GM08714 (cell line): ENCODE measurements around the gene MYH7.
"Not testable (repeated sequence)": the region's sequence is repeated elsewhere in the genome, so short reads cannot be mapped to it uniquely, and the experiment has no call there.

Source experiments
- H3K4me3 ChIP-seq: fragments of 200-500 bp; sonication (Bioruptor generic); 2 replicates; pipeline ENCODE4 v1.5.1; 2014; ENCODE audit warnings: mild to moderate bottlenecking, low read length, inconsistent platforms
- ZNF274 ChIP-seq: IDR thresholded peaks from 2 replicates; pipeline ENCODE4 v1.6.1; 2012; ENCODE audit warnings: mild to moderate bottlenecking, low read depth, low read length

Gene MYH7

GRCh38 chr14:23457587-23458445 is 22.4 kb upstream of the MYH7 start:
- no peak overlapping the region for H3K4me3 ChIP-seq
- TF ChIP-seq ZNF274 = no peak

GRCh38 chr14:23456883-23457586 is 21.6 kb upstream of the MYH7 start:
- H3K4me3 ChIP-seq = not testable (repeated sequence)

DNA sequence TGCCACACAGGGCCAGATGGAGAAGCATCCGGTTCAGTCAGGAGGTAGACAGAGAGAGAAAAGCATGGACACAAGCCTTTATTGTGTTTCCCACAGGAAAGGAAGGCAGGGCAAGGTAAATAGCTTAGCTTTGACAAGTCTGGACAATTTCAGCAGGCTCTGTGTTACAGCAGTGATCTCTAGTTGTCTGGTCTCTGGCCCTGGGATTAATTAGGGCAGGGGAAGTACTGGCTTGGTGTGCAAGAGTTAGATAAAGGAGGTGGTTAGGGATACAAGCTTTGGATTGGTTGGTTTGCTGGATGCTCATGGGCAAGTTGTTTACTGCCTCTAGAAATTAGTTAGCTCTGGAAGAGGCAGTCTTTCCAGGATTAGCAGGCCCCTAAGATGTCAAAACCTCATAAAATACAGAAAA is 19.0 kb upstream of the MYH7 start:
- no peak overlapping the region for H3K4me3 ChIP-seq
- no peak for TF ChIP-seq ZNF274

DNA sequence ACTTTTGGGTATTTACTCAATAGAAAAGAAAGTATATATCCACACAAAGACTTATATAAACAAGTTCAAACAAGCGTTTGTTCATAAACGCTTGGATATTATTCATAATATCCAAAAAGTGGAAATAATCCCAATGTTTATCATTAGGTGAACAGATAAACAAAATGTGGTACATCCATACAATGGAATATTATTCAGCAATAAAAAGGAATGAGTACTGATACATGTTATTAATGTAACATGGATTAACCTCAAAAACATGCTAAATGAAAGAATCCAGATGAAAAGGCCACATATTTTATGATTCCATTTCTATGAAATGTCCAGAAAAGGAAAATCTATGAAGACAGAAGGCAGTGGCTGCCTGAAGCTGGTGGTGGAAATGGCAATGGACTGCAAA is 16.8 kb upstream of the MYH7 start:
- TF ChIP-seq ZNF274 = no peak
- H3K4me3 ChIP-seq = no peak overlapping the region

DNA sequence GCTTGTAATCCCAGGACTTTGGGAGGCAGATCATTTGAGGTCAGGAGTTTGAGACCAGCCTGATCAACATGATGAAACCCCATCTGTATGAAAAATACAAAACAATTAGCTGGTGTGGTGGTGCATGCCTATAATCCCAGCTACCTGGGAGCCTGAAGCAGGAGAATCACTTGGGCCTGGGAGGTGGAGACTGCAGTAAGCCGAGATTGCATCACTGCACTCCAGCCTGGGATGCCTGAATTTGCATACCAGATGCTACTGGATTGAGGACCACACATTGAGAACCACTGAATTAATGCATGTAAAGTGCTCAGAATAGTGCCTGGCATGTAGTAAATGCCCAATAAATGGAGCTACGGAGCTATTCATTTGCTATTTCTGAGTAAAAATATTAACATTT is 14.9 kb upstream of the MYH7 start:
- no peak for TF ChIP-seq ZNF274
- H3K4me3 ChIP-seq = no peak overlapping the region

DNA sequence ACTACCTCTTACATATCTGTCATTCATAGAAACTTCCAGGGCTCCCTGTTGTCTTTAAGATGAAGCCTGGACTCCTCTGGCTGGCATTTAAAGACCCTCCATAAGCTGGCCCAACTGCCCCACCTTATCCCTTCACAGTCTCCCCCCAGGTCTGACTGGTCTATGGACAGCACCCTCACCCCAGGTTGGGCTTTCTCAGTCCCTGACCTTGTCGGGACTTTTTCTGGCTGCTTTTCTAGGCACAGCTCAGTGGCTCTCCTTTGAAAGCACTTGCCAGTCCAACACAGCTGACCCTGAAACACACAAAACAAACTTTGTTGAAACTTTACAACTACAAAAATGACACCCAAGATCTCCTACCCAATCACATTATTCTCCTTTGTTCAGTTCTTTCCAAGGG is 13.9 kb upstream of the MYH7 start:
- no peak for TF ChIP-seq ZNF274
- no peak overlapping the region for H3K4me3 ChIP-seq

DNA sequence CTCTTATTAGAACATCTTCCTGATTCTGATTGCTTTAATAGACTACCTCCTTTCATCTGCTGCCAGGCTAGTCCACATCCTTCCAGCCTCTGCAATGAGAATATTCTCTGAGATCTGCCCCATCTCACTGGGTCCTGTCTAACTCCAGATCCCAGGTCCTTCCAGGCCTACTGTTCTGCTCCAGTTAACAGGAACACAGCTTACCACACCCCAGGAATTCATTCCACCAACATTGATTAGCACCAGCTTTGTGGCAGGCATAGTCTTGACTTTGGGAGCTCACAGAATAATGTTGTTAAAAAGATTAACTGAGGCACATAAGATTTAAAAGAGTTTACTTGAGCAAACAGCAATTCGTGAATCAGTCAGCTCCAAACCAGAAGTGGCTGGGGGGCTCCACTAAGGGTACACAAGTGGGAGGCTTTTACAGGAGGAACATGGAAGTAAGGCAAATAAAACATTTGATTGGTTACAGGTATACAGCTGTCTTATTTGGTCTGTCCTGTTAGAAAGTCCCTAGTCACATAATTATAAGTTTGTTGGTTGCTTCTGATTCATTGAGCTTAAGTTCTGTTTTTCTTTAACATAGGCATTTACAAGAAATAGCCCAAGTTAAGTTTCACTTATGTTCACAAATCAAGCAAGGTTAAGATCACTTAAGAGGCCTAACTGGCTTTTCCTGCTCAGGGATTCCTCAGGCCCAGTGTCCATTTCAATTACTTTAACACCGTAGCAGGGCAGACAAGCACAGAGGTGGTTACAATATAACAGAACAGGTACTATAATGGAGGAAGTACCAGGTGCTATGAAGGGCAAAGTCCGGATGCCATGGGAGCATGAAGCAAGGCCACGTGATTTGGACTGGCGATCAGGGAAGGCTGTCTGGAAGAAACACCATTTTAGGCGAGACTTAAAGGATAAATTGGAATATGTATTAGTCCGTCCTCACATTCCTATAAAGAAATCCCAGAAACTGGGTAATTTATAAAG is 12.2 kb upstream of the MYH7 start:
- H3K4me3 ChIP-seq = no peak overlapping the region
- no peak for TF ChIP-seq ZNF274

DNA sequence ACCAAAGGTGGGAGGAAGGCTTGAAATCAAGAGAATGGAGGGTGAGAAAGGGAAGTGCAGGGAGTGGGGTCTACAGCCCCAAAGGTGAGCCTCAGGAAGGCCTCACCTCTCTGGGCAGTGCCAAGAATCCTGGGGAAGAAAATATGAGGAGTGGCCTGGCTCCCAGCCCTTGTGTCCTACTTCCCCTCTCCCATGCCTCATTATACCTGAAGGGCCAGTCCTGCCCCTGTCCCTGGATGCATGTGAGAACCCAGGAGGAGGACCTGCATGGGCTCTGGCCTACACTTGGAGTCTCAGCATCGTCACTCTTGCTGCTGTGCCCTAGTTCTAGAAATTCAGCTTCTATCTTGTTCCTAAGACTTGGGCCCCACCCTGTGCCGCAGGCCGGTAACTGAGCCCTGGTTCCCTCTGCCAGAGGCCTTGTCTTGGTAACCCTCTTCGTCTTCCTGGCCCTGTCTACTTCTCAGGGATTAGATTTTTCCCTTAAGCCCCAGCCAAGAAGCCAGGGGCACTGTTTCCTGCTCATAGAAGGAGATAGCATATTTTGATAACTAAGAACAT is 10.9 kb upstream of the MYH7 start:
- no peak for TF ChIP-seq ZNF274
- no peak overlapping the region for H3K4me3 ChIP-seq

DNA sequence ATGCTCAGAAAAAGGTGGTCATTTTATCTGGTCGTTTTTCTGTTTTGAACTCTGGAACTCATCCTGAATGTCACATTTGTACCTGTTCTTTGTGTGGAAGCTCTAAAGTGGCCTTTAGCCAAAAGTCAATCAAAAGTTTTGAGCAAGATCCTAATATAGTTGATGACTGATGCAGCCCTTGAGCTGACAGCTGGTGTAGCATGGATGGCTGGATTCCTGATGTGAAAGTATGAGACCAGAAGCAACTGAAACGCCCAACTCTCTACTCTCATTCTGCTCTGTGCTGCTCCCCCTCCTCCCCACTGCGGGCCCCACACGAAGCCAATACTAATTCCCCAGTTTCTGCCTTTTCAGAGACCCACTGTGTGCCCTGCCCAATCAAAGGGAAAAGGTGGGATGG is 10.3 kb upstream of the MYH7 start:
- no peak for TF ChIP-seq ZNF274
- no peak overlapping the region for H3K4me3 ChIP-seq

- TF ChIP-seq ZNF274 = no peak
- no peak overlapping the region for H3K4me3 ChIP-seq
Observed at GRCh38 chr14:23444314-23444713, 8.9 kb upstream of the MYH7 start.

GRCh38 chr14:23443881-23444280 is 8.4 kb upstream of the MYH7 start:
- no peak for TF ChIP-seq ZNF274
- no peak overlapping the region for H3K4me3 ChIP-seq

DNA sequence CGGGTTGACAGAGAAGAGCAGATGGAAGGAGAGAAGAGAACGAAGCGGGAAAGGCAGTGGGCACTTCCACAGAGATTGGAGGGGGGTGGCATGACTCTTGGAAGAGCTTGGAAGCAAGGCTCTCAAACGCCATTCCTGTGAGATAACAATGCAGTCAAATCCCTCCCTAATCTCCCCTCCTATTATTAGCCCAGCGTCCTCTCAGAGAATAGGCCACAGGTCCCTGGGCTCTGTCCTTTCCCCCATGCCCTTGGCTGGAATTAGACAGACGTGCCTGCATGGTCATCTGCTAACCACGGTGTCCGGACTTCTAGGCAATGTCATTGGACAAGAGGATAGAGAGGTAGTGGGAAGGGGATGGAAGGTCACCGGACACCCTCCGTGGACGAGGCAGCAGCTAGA is 8.0 kb upstream of the MYH7 start:
- no peak for TF ChIP-seq ZNF274
- H3K4me3 ChIP-seq = no peak overlapping the region

GRCh38 chr14:23442721-23443356 is 7.4 kb upstream of the MYH7 start:
- TF ChIP-seq ZNF274 = no peak
- no peak overlapping the region for H3K4me3 ChIP-seq

- H3K4me3 ChIP-seq = no peak overlapping the region
Observed at GRCh38 chr14:23441076-23441475, 5.6 kb upstream of the MYH7 start.

More at GRCh38 chr14:23441076-23441475, 5.6 kb upstream of the MYH7 start:
- TF ChIP-seq ZNF274 = no peak
